HepG2 (cell line): ENCODE measurements around the gene ANKFY1. TPM values are rescaled to one million over a fixed set of nuclear protein-coding genes. Genes with fewer than 3 reads are reported as not detected.

Experiments
- AHR ChIP-seq: IDR thresholded peaks from 2 replicates; pipeline ENCODE4 v1.6.1; 2018; ENCODE audit warnings: missing genetic modification reagents, missing compliant biosample characterization
- CREB1 ChIP-seq, 2 experiments: fragments of 450-650 bp in 1 of 2; IDR thresholded peaks; 2 replicates each; pipeline ENCODE4 v1.6.1; 2016 to 2017; ENCODE audit warnings: control low read depth in 1 of 2, mild to moderate bottlenecking in 1 of 2, missing compliant biosample characterization in 1 of 2, missing genetic modification characterization in 1 of 2
- CREM ChIP-seq, 2 experiments: sonication (generic) in 1 of 2; formaldehyde crosslinking in 1 of 2; IDR thresholded peaks; 2 replicates each; pipeline versions ENCODE4 v1.4.0 to v1.6.1; 2016 to 2020; ENCODE audit warnings: antibody characterized with exemption in 1 of 2, mild to moderate bottlenecking in 1 of 2, missing genetic modification reagents in 1 of 2
- DR1 ChIP-seq: sonication (generic); formaldehyde crosslinking; IDR thresholded peaks from 2 replicates; pipeline ENCODE4 v1.8.0; 2021; ENCODE audit warnings: mild to moderate bottlenecking, missing genetic modification reagents, inconsistent platforms
- HCFC1 ChIP-seq: fragments of 150-350 bp; IDR thresholded peaks from 2 replicates; pipeline ENCODE4 v1.6.1; 2014; ENCODE audit warnings: low read depth, low read length
- HNF1B ChIP-seq: sonication (generic); formaldehyde crosslinking; IDR thresholded peaks from 2 replicates; pipeline ENCODE4 v1.5.1; 2020; ENCODE audit warnings: mild to moderate bottlenecking, moderate library complexity, missing genetic modification reagents
- HOXD1 ChIP-seq: sonication (generic); formaldehyde crosslinking; IDR thresholded peaks from 2 replicates; pipeline ENCODE4 v1.5.0; 2020; ENCODE audit warnings: missing genetic modification reagents
- MBNL3 ChIP-seq: fragments of 250-450 bp; sonication (Bioruptor Pico); conservative IDR thresholded peaks from 2 replicates; pipeline ENCODE4 v1.8.0; 2022; ENCODE audit warnings: mild to moderate bottlenecking, inconsistent platforms
- NPAS2 ChIP-seq: sonication (generic); formaldehyde crosslinking; IDR thresholded peaks from 2 replicates; pipeline ENCODE4 v1.8.0; 2022; ENCODE audit warnings: mild to moderate bottlenecking, missing genetic modification reagents, borderline replicate concordance
- RBFOX2 ChIP-seq: fragments of 200-400 bp; formaldehyde crosslinking; IDR thresholded peaks from 2 replicates; pipeline ENCODE4 v1.6.1; 2017; ENCODE audit warnings: low read depth, mild to moderate bottlenecking, low read length
- RXRA ChIP-seq: sonication (generic); formaldehyde crosslinking; IDR thresholded peaks from 2 replicates; pipeline ENCODE4 v1.5.1; 2020; ENCODE audit warnings: missing genetic modification reagents
- SMC3 ChIP-seq: IDR thresholded peaks from 2 replicates; pipeline ENCODE4 v1.6.1; 2011; ENCODE audit warnings: low read length, improper control_type of control experiment
- SP4 ChIP-seq: sonication (generic); formaldehyde crosslinking; IDR thresholded peaks from 2 replicates; pipeline ENCODE4 v1.8.1; 2023; ENCODE audit warnings: mild to moderate bottlenecking, missing genetic modification reagents
- TAF15 ChIP-seq: fragments of 200-400 bp; formaldehyde crosslinking; IDR thresholded peaks from one replicate; pipeline ENCODE4 v1.6.1; 2018; ENCODE audit warnings: mild to moderate bottlenecking, low read depth, low read length; ENCODE audit not compliant: poor library complexity, severe bottlenecking
- TCF7 ChIP-seq: sonication (generic); IDR thresholded peaks from 2 replicates; pipeline ENCODE4 v1.6.1; 2016; ENCODE audit warnings: antibody characterized with exemption, low read depth
- U2AF2 ChIP-seq: fragments of 200-400 bp; formaldehyde crosslinking; IDR thresholded peaks from 2 replicates; pipeline ENCODE4 v1.6.1; 2017; ENCODE audit warnings: low read depth, mild to moderate bottlenecking, low read length
- ZBTB26 ChIP-seq: IDR thresholded peaks from 2 replicates; pipeline ENCODE4 v1.6.1; 2016; ENCODE audit warnings: missing compliant biosample characterization, missing genetic modification reagents, borderline replicate concordance
- ZNF343 ChIP-seq: sonication (generic); formaldehyde crosslinking; IDR thresholded peaks from 2 replicates; pipeline ENCODE4 v1.4.0; 2020; ENCODE audit warnings: mild to moderate bottlenecking, missing genetic modification reagents
- ZNF350 ChIP-seq: sonication (generic); formaldehyde crosslinking; IDR thresholded peaks from 2 replicates; pipeline ENCODE4 v1.4.0; 2020; ENCODE audit warnings: mild to moderate bottlenecking, low read depth, missing genetic modification reagents, borderline replicate concordance
- ZNF572 ChIP-seq: sonication (generic); formaldehyde crosslinking; IDR thresholded peaks from 2 replicates; pipeline ENCODE4 v1.5.1; 2020; ENCODE audit warnings: mild to moderate bottlenecking, missing genetic modification reagents
- ZNF777 ChIP-seq: sonication (generic); formaldehyde crosslinking; IDR thresholded peaks from 2 replicates; pipeline ENCODE4 v1.4.0; 2020; ENCODE audit warnings: missing genetic modification reagents
- ZNF816 ChIP-seq: sonication (generic); formaldehyde crosslinking; IDR thresholded peaks from 2 replicates; pipeline ENCODE4 v1.8.0; 2022; ENCODE audit warnings: missing genetic modification reagents, mild to moderate bottlenecking, borderline replicate concordance
- ZNF891 ChIP-seq: sonication (generic); formaldehyde crosslinking; IDR thresholded peaks from 2 replicates; pipeline ENCODE4 v1.5.0; 2020; ENCODE audit warnings: mild to moderate bottlenecking, missing genetic modification reagents
- polyA plus RNA-seq, 8 experiments: library from polyadenylated mRNA; depleted of rRNA in 3 of 8; stranded (reverse) in 7 of 8; unstranded in 1 of 8; fragments of >200 nt; fragmentation: Illumina TruSeq in 4 of 8; extraction: Trizol in 4 of 8; gene quantifications; 2 replicates each; pipeline versions ENCODE4 v1.2.1 to v1.2.3, GENCODE V29; 2011 to 2016; ENCODE audit warnings: low read depth in 4 of 8, missing spikeins in 1 of 8, mixed read lengths in 1 of 8; ENCODE audit not compliant: insufficient read depth in 1 of 8
- total RNA-seq, 5 experiments: library from RNA; depleted of rRNA; stranded (reverse); fragments of >200 nt; fragmentation: Illumina TruSeq; extraction: Trizol; gene quantifications; 2 replicates each; pipeline ENCODE4 v1.2.3, GENCODE V29; 2016; ENCODE audit warnings: low read depth in 1 of 5
- TF ChIP-seq, protein P1 (sequence below): sonication (generic); formaldehyde crosslinking; IDR thresholded peaks from 2 replicates; pipeline ENCODE4 v1.4.0; 2020; ENCODE audit warnings: missing genetic modification reagents
- TF ChIP-seq, protein P2 (sequence below): sonication (generic); formaldehyde crosslinking; IDR thresholded peaks from 2 replicates; pipeline ENCODE4 v1.9.0; 2021; ENCODE audit warnings: missing genetic modification reagents, mild to moderate bottlenecking, borderline replicate concordance

The ANKFY1 gene
- total and polyA plus RNA-seq, 2 of the 13 experiments (the other 11 are each of a cell fraction or from before 2014, with no cell fraction given) = 11.9 to 16.8 TPM

DNA sequence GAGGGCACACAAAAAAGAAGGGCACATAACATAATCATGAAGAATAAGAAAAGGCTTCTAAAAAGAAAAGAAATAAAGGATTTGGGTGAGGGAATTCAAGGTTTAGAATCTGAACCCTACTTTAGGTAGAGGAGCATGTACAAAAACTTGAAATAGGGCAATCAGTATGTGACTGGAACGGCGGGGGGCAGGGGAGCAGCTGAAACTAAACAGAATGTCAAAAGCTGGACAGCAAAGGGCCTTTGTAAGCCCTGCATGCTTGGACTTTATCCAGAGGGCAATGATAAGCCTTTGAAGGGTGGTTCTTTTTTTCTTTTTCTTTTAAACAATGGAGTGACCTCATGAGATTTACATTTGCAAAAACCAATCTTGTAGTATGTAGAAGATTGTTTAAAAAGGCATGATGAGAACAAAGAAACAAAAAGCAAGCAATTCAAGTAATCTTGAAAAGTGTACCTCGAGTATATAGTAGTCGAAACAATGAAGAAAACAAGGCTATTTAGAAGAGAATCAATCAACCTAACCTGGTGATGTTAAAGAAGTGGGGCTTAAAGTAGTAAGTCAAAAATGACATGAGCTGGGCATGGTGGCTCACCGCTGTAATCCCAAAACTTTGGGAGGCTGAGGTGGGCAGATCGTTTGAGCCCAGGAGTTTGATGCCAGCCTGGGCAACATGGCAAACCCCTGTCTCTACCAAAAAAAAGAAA lies 46.7 kb upstream of the ANKFY1 start (continued):
- TF ChIP-seq, protein P1, sequence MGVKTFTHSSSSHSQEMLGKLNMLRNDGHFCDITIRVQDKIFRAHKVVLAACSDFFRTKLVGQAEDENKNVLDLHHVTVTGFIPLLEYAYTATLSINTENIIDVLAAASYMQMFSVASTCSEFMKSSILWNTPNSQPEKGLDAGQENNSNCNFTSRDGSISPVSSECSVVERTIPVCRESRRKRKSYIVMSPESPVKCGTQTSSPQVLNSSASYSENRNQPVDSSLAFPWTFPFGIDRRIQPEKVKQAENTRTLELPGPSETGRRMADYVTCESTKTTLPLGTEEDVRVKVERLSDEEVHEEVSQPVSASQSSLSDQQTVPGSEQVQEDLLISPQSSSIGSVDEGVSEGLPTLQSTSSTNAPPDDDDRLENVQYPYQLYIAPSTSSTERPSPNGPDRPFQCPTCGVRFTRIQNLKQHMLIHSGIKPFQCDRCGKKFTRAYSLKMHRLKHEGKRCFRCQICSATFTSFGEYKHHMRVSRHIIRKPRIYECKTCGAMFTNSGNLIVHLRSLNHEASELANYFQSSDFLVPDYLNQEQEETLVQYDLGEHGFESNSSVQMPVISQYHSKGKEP = no peak
- no peak for TF ChIP-seq RBFOX2
- TF ChIP-seq DR1 (CRISPR knock-in tag) = no peak
- no peak for TF ChIP-seq ZNF572
- TF ChIP-seq ZNF891 (CRISPR knock-in tag) = no peak
- TF ChIP-seq TCF7 = peak; percentile 86
- TF ChIP-seq MBNL3 (CRISPR knock-in tag) = no peak
- no peak for TF ChIP-seq NPAS2
- TF ChIP-seq SMC3 = 0 out of 2 replicates have a peak, but pooled peaks have one; percentile 4
- peak; percentile 52; the same call in 1 of the 2 replicates for TF ChIP-seq CREM (IDR thresholded peaks at IDR 0.05)
- no peak for TF ChIP-seq CREM (CRISPR knock-in tag; IDR thresholded peaks at IDR 0.05)
- TF ChIP-seq HCFC1 = no peak
- TF ChIP-seq ZNF350 (CRISPR knock-in tag) = no peak
- no peak for TF ChIP-seq RXRA (CRISPR knock-in tag)
- no peak for TF ChIP-seq TAF15
- no peak for TF ChIP-seq ZNF816 (CRISPR knock-in tag)
- no peak for TF ChIP-seq HNF1B (CRISPR knock-in tag)
- no peak; the same call in 1 of the 2 replicates for TF ChIP-seq AHR
- TF ChIP-seq, protein P2, sequence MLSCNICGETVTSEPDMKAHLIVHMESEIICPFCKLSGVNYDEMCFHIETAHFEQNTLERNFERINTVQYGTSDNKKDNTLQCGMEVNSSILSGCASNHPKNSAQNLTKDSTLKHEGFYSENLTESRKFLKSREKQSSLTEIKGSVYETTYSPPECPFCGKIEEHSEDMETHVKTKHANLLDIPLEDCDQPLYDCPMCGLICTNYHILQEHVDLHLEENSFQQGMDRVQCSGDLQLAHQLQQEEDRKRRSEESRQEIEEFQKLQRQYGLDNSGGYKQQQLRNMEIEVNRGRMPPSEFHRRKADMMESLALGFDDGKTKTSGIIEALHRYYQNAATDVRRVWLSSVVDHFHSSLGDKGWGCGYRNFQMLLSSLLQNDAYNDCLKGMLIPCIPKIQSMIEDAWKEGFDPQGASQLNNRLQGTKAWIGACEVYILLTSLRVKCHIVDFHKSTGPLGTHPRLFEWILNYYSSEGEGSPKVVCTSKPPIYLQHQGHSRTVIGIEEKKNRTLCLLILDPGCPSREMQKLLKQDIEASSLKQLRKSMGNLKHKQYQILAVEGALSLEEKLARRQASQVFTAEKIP (CRISPR knock-in tag) = no peak
- TF ChIP-seq CREB1 (IDR thresholded peaks at IDR 0.05) = no peak
- peak; percentile 56 for TF ChIP-seq CREB1 (CRISPR knock-in tag; IDR thresholded peaks at IDR 0.05)
- no peak for TF ChIP-seq HOXD1 (CRISPR knock-in tag)
- no peak for TF ChIP-seq ZNF343 (CRISPR knock-in tag)
- TF ChIP-seq ZBTB26 (CRISPR knock-in tag) = no peak
- no peak for TF ChIP-seq U2AF2
- no peak for TF ChIP-seq ZNF777 (CRISPR knock-in tag)
- no peak; the same call in 1 of the 2 replicates for TF ChIP-seq SP4
